ENCODE data around the gene PRKAG2.
"Not testable (repeated sequence)": the region's sequence is repeated elsewhere in the genome, so short reads cannot be mapped to it uniquely, and the experiment has no call there.

The PRKAG2 gene

GRCh38 chr7:151601521-151602305 lies 275.2 kb downstream of the PRKAG2 start:
- DNase-seq = no peak

- no peak for DNase-seq
Observed at GRCh38 chr7:151600331-151600730, 276.6 kb downstream of the PRKAG2 start.

GRCh38 chr7:151599401-151600227 lies 277.3 kb downstream of the PRKAG2 start:
- DNase-seq = no peak

- DNase-seq = no peak
Observed at GRCh38 chr7:151597541-151598444, 279.1 kb downstream of the PRKAG2 start.

GRCh38 chr7:151595702-151596350 lies 281.1 kb downstream of the PRKAG2 start:
- peak in 1 of 3 experiments; percentile 48 for DNase-seq

GRCh38 chr7:151592868-151593486 lies 283.9 kb downstream of the PRKAG2 start:
- DNase-seq = no peak

- DNase-seq = no peak
Observed at GRCh38 chr7:151592330-151592729, 284.6 kb downstream of the PRKAG2 start.

- peak in 1 of 3 experiments; percentile 24 for DNase-seq
Observed at GRCh38 chr7:151591866-151592265, 285.0 kb downstream of the PRKAG2 start.

- no peak for DNase-seq
Observed at GRCh38 chr7:151590850-151591771, 285.8 kb downstream of the PRKAG2 start.

GRCh38 chr7:151590071-151590849 lies 286.7 kb downstream of the PRKAG2 start:
- no peak for DNase-seq

GRCh38 chr7:151588982-151589381 lies 287.9 kb downstream of the PRKAG2 start:
- no peak for DNase-seq

GRCh38 chr7:151586531-151587260 lies 290.2 kb downstream of the PRKAG2 start:
- no peak for DNase-seq

GRCh38 chr7:151585744-151586393 lies 291.0 kb downstream of the PRKAG2 start:
- DNase-seq = no peak

GRCh38 chr7:151581741-151582140 lies 295.2 kb downstream of the PRKAG2 start:
- DNase-seq = no peak

- DNase-seq = no peak
Observed at GRCh38 chr7:151579644-151580043, 297.3 kb downstream of the PRKAG2 start.

GRCh38 chr7:151575410-151575809 lies 301.5 kb downstream of the PRKAG2 start:
- DNase-seq = peak in 2 of 3 experiments; percentile 47 to 82

- DNase-seq = not testable (repeated sequence)
Observed at GRCh38 chr7:151573046-151573445, 303.9 kb downstream of the PRKAG2 start.

GRCh38 chr7:151572136-151572535 lies 304.8 kb downstream of the PRKAG2 start:
- DNase-seq = no peak

GRCh38 chr7:151571471-151571870 lies 305.4 kb downstream of the PRKAG2 start:
- no peak for DNase-seq
